Body of pancreas (tissue), 4 donors: Measurements from ENCODE around the gene FGF6.

Source experiments
- CTCF ChIP-seq, 7 experiments: fragments of 450-650 bp in 4 of 7; fragments of 200-600 bp in 3 of 7; sonication (generic) in 3 of 7; IDR thresholded peaks; one replicate each; pipeline ENCODE4 v1.5.1; 2016 to 2019; ENCODE audit warnings: antibody characterized with exemption in 7 of 7
- POLR2A ChIP-seq, 3 donors: fragments of 450-650 bp; IDR thresholded peaks; one replicate each; pipeline ENCODE4 v1.6.1; 2016; ENCODE audit warnings: antibody characterized with exemption in 3 of 3, mild to moderate bottlenecking in 2 of 3

GRCh38 chr12:4482936-4483335 lies 37.3 kb upstream of the FGF6 start:
- TF ChIP-seq CTCF (IDR thresholded peaks at IDR 0.05) (no peak), POLR2A (IDR thresholded peaks at IDR 0.05) (no peak)
